Cardiac muscle cell (in vitro differentiated cells and primary cell): ENCODE results near the gene FBXL22. TPM values are rescaled to one million over a fixed set of nuclear protein-coding genes. Genes with fewer than 3 reads are reported as not detected.

Source experiments
- DNase-seq, 2 donors: peaks; one replicate each; pipeline versions ENCODE4 v3.0.0 to v3.0.0-alpha.2; 2010 to 2017; ENCODE audit warnings: low read depth in 1 of 2, low spot score in 1 of 2
- H3K27ac ChIP-seq: fragments of 200-600 bp; sonication (generic); 2 replicates; pipeline ENCODE4 v1.5.1; 2016
- H3K27me3 ChIP-seq: fragments of 200-600 bp; sonication (generic); 2 replicates; pipeline ENCODE4 v1.6.0; 2016; ENCODE audit warnings: control low read depth
- H3K36me3 ChIP-seq: fragments of 200-600 bp; sonication (generic); 2 replicates; pipeline ENCODE4 v1.5.1; 2016; ENCODE audit warnings: control low read depth
- H3K4me1 ChIP-seq: fragments of 200-600 bp; sonication (generic); 2 replicates; pipeline ENCODE4 v1.8.1; 2017; ENCODE audit warnings: low read depth, mild to moderate bottlenecking, mixed run types
- H3K4me3 ChIP-seq: fragments of 200-600 bp; sonication (generic); 2 replicates; pipeline ENCODE4 v1.5.1; 2016; ENCODE audit warnings: mild to moderate bottlenecking
- H3K9me3 ChIP-seq: fragments of 200-600 bp; sonication (generic); 2 replicates; pipeline ENCODE4 v1.5.1; 2017; ENCODE audit warnings: low read depth, mild to moderate bottlenecking, control low read depth
- polyA plus RNA-seq: library from polyadenylated mRNA; unstranded; fragments of >200 nt; fragmentation: Nextera tagmentation; extraction: Ambion mirVana; gene quantifications from 2 replicates; pipeline ENCODE4 v1.2.1, GENCODE V29; 2016
- total RNA-seq: library from RNA; depleted of rRNA; stranded (reverse); fragments of >200 nt; gene quantifications from 2 replicates; pipeline ENCODE4 v1.2.3, GENCODE V29; 2016
- TF ChIP-seq, protein P1 (sequence below): IDR thresholded peaks from 2 replicates; pipeline ENCODE4 v1.5.1; 2012; ENCODE audit warnings: low read depth, mild to moderate bottlenecking, low read length

FBXL22 gene
- total and polyA plus RNA-seq, 2 experiments from 2014 or later = 14.4 to 26.5 TPM

DNA sequence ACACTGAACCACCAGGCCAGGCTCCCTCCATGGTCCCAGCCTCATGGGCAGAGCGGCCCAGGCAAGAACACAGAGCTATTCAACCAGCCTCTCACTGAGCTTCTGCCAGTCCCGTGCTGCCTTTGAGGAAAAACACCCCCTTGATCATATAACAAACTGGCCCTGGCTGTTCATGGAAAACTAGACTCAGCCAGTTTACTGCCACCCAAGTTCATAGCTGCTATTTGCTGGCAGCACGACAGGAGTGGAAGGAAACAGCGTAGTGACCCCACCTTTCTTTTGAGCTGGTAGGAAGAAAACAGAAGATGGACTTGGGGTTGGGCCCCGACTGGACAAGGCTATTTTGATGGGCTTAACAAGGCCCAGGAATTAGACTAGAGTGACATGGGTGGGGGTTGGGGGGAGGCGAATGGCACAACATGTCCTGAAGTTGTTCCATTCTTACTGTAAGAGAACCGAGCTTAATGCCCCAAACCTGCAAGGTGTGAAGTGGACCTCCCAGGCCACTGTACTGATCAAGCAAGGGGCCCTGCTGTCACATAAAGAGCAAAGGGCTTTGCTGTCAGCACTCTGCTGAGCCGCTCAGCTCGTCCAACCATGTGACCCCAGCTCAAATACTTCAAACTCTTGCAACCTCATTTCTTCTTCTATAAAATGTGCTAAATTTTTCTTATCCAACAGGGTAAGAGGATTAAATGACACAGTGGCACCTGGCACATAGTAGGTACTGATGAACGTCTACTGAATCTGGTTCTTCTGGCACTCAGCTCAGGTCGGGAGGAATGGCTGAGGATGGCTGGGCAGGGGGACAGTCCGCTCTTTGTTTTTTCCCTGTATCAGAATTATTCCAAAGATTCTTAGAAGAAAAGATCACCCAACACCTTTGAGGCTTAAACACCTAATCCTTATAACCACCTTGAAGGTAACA is 1.6 kb downstream of the FBXL22 start:
- no peak overlapping the region for H3K4me3 ChIP-seq
- TF ChIP-seq, protein P1, sequence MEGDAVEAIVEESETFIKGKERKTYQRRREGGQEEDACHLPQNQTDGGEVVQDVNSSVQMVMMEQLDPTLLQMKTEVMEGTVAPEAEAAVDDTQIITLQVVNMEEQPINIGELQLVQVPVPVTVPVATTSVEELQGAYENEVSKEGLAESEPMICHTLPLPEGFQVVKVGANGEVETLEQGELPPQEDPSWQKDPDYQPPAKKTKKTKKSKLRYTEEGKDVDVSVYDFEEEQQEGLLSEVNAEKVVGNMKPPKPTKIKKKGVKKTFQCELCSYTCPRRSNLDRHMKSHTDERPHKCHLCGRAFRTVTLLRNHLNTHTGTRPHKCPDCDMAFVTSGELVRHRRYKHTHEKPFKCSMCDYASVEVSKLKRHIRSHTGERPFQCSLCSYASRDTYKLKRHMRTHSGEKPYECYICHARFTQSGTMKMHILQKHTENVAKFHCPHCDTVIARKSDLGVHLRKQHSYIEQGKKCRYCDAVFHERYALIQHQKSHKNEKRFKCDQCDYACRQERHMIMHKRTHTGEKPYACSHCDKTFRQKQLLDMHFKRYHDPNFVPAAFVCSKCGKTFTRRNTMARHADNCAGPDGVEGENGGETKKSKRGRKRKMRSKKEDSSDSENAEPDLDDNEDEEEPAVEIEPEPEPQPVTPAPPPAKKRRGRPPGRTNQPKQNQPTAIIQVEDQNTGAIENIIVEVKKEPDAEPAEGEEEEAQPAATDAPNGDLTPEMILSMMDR = no peak
- DNase-seq = peak; percentile 9 to 76
- H3K4me1 ChIP-seq = peaks cover 51% of the 10 kb centered on the region
- H3K36me3 ChIP-seq = no peaks in the 10 kb centered on the region
- no peaks in the 10 kb centered on the region for H3K9me3 ChIP-seq
- H3K27ac ChIP-seq = no peak overlapping the region
- peaks cover 8% of the 10 kb centered on the region for H3K27me3 ChIP-seq

DNA sequence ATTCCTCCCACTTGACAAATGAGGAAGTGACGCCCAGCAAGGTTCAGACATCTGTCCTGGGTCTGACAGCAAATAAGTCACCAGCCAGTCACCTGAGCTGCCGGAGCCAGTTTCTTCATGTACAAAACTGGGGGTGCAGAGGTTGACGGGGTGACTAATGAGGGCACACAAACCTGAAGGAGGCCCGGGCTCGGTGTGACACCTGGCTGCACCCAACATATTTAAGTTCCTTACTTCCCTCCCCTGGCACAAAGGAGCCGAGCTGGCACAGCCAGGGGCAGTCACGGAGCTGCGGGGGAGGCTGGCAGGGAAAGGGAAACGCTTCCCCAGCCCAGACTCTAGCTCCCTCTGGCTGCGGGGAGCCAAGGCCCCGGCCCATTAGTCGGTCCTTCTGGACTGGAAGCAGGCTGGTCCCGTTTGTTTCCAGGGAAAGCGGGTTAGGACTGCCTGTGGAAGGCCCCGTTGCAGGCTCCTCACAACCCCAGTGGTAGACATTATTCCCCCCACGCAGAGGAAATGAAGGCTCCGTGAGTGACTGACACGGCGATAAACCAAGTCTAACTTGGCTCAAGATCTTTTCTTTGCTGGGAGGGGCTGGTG is 2.3 kb downstream of the FBXL22 start:
- Histone ChIP-seq H3K4me1 (peaks cover 46% of the 10 kb centered on the region), H3K4me3 (no peak overlapping the region), H3K27ac (no peak overlapping the region), H3K27me3 (peaks cover 8% of the 10 kb centered on the region), H3K36me3 (no peaks in the 10 kb centered on the region), H3K9me3 (no peaks in the 10 kb centered on the region)
- peak; percentile 50 to 59 for DNase-seq
- TF ChIP-seq, protein P1 = peak; percentile 71

DNA sequence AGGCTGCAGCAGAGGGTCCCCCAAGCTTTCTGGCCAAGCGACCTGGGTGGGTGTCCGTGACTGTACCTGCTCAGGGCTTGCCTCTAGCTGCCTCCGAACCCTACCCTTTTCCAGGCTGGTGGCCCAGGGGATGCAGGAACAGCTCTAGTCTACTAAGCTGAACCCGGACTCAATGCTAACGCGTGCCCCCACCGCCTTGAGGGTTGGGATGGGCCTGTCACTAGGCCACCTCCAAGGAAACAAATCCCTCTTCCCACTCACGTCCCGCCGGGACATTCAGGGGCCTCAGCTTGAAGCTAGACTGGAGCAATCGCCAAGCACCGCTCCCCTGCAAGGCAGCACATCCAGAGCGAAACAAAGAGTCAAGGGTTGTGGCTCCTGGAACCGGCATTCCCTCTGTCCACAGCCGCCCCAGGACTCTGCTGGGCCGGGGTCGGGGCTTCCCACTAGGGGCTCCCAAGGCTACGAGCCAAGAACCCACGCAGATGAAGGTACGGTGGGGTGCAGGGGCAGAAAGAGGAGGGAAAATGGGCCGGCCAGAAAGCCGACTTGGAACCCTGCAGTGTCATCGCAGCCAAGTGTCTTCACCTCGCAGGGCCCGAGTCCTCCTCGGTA is 2.9 kb downstream of the FBXL22 start:
- H3K4me3 ChIP-seq = peak overlapping the region; percentile 47
- peaks cover 8% of the 10 kb centered on the region for H3K27me3 ChIP-seq
- H3K9me3 ChIP-seq = no peaks in the 10 kb centered on the region
- no peak overlapping the region for H3K27ac ChIP-seq
- DNase-seq = peak; percentile 37 to 39
- no peaks in the 10 kb centered on the region for H3K36me3 ChIP-seq
- peaks cover 46% of the 10 kb centered on the region for H3K4me1 ChIP-seq
- TF ChIP-seq, protein P1 = no peak

DNA sequence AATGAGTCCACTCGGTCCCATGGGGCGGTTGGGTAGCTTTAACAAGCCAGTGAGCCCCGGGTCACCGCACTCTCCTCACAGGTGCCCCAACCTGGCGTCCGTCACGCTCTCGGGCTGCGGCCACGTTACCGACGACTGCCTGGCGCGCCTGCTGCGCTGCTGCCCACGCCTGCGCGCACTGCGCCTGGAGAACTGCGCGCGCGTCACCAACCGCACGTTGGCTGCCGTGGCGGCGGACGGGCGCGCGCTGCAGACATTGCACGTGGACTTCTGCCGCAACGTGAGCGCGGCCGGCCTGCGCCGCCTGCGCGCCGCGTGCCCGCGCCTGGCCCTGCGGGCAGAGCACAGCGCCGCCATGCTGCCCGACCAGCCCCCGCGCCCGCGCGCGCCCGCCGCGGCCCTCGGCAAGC is 3.4 kb downstream of the FBXL22 start:
- TF ChIP-seq, protein P1 = no peak
- Histone ChIP-seq H3K27ac (no peak overlapping the region), H3K4me3 (peak overlapping the region; percentile 47), H3K27me3 (peaks cover 8% of the 10 kb centered on the region), H3K36me3 (no peaks in the 10 kb centered on the region), H3K4me1 (peaks cover 46% of the 10 kb centered on the region), H3K9me3 (no peaks in the 10 kb centered on the region)
- peak; percentile 85 to 97 for DNase-seq

DNA sequence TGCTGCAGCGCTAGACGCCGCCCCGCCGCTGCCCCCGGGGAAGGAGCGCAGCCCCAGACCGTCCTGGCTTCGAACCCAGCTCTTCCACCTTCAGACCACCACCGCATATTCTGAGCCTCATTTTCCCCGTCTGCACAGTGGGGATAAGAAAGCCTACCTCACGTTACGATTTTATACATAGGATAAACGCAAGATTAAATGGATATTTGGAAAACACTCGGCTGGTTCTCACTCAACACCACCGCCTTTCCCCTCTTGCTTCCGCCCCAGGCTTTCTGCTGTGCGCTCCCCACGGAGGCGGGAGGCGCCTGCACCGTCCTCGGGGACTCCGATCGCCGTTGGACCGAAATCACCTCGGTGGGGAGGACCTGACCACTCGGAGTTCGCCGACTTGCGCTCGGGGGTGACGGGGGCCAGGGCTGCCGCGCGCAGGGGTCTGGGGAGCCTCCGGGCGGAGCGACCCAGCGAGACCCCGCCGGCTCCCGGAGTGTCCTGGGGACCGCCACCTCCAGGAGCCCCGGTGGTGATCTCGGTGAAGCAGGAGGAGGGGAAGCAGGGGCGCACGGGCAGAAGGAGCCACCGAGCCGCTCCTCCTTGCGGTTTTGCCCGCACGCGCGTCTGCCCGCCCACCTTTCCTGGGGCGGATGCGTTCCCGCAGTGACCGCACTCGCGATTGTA is 4.0 kb downstream of the FBXL22 start:
- peaks cover 42% of the 10 kb centered on the region for H3K4me1 ChIP-seq

More for the DNA sequence above, 4.0 kb downstream of the FBXL22 start:
- H3K27me3 ChIP-seq = peaks cover 8% of the 10 kb centered on the region
- H3K4me3 ChIP-seq = peak overlapping the region; percentile 47
- peak; percentile 36 to 38 for DNase-seq
- H3K27ac ChIP-seq = no peak overlapping the region
- H3K36me3 ChIP-seq = no peaks in the 10 kb centered on the region
- no peaks in the 10 kb centered on the region for H3K9me3 ChIP-seq
- TF ChIP-seq, protein P1 = no peak
